ENCODE results near the gene PEX7.
"Not testable (repeated sequence)": the region's sequence is repeated elsewhere in the genome, so short reads cannot be mapped to it uniquely, and the experiment has no call there.

PEX7 gene

GRCh38 chr6:136822376-136823127 lies at the start of gene PEX7:
PEX7 (plus strand) TSS chr6:136822592; CDS start chr6:136822666, 74 bp downstream.
- peak; percentile 48 for FAIRE-seq

- FAIRE-seq, result no peak
Observed at GRCh38 chr6:136772685-136773472, 49.5 kb upstream of the PEX7 start.

GRCh38 chr6:136773473-136773796 lies 49.0 kb upstream of the PEX7 start:
- FAIRE-seq, result no peak

- FAIRE-seq, result no peak
Observed at GRCh38 chr6:136774228-136775041, 48.0 kb upstream of the PEX7 start.

- FAIRE-seq, result no peak
Observed at GRCh38 chr6:136775081-136775480, 47.3 kb upstream of the PEX7 start.

GRCh38 chr6:136775548-136775947 lies 46.8 kb upstream of the PEX7 start:
- FAIRE-seq, result no peak

GRCh38 chr6:136777651-136778050 lies 44.7 kb upstream of the PEX7 start:
- no peak for FAIRE-seq

GRCh38 chr6:136779682-136780081 lies 42.7 kb upstream of the PEX7 start:
- no peak for FAIRE-seq

- FAIRE-seq, result no peak
Observed at GRCh38 chr6:136780972-136781371, 41.4 kb upstream of the PEX7 start.

- no peak for FAIRE-seq
Observed at GRCh38 chr6:136782021-136782770, 40.2 kb upstream of the PEX7 start.

GRCh38 chr6:136783021-136783420 lies 39.4 kb upstream of the PEX7 start:
- FAIRE-seq, result no peak

GRCh38 chr6:136783495-136784270 lies 38.7 kb upstream of the PEX7 start:
- FAIRE-seq, result no peak

- no peak for FAIRE-seq
Observed at GRCh38 chr6:136784271-136784664, 38.1 kb upstream of the PEX7 start.

GRCh38 chr6:136784910-136785746 lies 37.3 kb upstream of the PEX7 start:
- FAIRE-seq, result no peak

GRCh38 chr6:136786658-136787057 lies 35.7 kb upstream of the PEX7 start:
- no peak for FAIRE-seq

GRCh38 chr6:136787726-136788068 lies 34.7 kb upstream of the PEX7 start:
- FAIRE-seq, result no peak

GRCh38 chr6:136788069-136788902 lies 34.1 kb upstream of the PEX7 start:
- no peak for FAIRE-seq

GRCh38 chr6:136789440-136789839 lies 33.0 kb upstream of the PEX7 start:
- FAIRE-seq, result not testable (repeated sequence)

- FAIRE-seq, result no peak
Observed at GRCh38 chr6:136790411-136791295, 31.7 kb upstream of the PEX7 start.
